Adrenal gland (tissue), 12 donors: ENCODE results near the gene PXDN. TPM values are rescaled to one million over a fixed set of nuclear protein-coding genes. Genes with fewer than 3 reads are reported as not detected.

Experiments
- DNase-seq, 7 donors: peaks; one replicate each; pipeline ENCODE4 v3.0.0-alpha.2; 2019 to 2020
- H3K27ac ChIP-seq, 5 donors: fragments of 200-600 bp; sonication (generic) in 4 of 5; 1 replicate in 3 of 5; 2 replicates in 2 of 5; pipeline versions ENCODE4 v1.5.1 to v1.8.0; 2016 to 2020; ENCODE audit warnings: mild to moderate bottlenecking in 1 of 5
- H3K27me3 ChIP-seq: fragments of 200-600 bp; 2 replicates; pipeline ENCODE4 v1.8.0; 2021
- H3K36me3 ChIP-seq, 2 donors: fragments of 200-600 bp; replicated peaks in 1 of 2; 1 replicate in 1 of 2; 2 replicates in 1 of 2; pipeline versions ENCODE4 v1.5.1 to v1.8.0; 2018 to 2022
- H3K4me1 ChIP-seq, 2 donors: fragments of 200-600 bp; replicated peaks in 1 of 2; 1 replicate in 1 of 2; 2 replicates in 1 of 2; pipeline versions ENCODE4 v1.5.1 to v1.8.0; 2018 to 2021
- H3K4me3 ChIP-seq, 4 donors: fragments of 200-600 bp; sonication (generic) in 3 of 4; one replicate each; pipeline ENCODE4 v1.5.1; 2016 to 2018
- H3K9me3 ChIP-seq, 3 donors: fragments of 200-600 bp; sonication (generic) in 1 of 3; replicated peaks in 1 of 3; 1 replicate in 2 of 3; 2 replicates in 1 of 3; pipeline versions ENCODE4 v1.5.1 to v1.8.0; 2016 to 2021
- POLR2A ChIP-seq, 2 donors: fragments of 450-650 bp; IDR thresholded peaks; one replicate each; pipeline ENCODE4 v1.6.1; 2017; ENCODE audit warnings: antibody characterized with exemption in 2 of 2, mild to moderate bottlenecking in 2 of 2, moderate library complexity in 1 of 2
- WGBS, 4 donors: extraction: QIAGEN DNeasy Blood & Tissue Kit in 2 of 4; methylation state at CpG; one replicate each; pipeline versions ENCODE4 v1.1.5 to v1.1.7; 2013 to 2017; 5-methylcytosine and 5-hydroxymethylcytosine counted together
- intact Hi-C, 2 donors: fragments of 100-400 bp; cut with DNase I; formaldehyde crosslinking; loops; one replicate each; pipeline versions ENCODE4 v1.14.1 to v1.15.0; 2022 to 2023
- polyA plus RNA-seq, 3 donors: library from polyadenylated mRNA; stranded (reverse); fragments of 200-250 nt in 2 of 3; fragments of 350-450 nt in 1 of 3; fragmentation: Illumina TruSeq in 1 of 3; extraction: RNeasy Lipid Tissue Mini Kit (QIAGEN cat#74804) in 1 of 3; gene quantifications; one replicate each; pipeline ENCODE4 v1.2.3, GENCODE V29; 2013 to 2014
- total RNA-seq, 9 donors: library from RNA; depleted of rRNA in 4 of 9; stranded (reverse); fragments of >200 nt in 4 of 9; fragments of 120-200 nt in 1 of 9; fragmentation: NEBNext Ultra II Directional in 1 of 9; extraction: Animal tissue kit (Norgen Biotek cat#: 25700) in 1 of 9; gene quantifications; one replicate each; pipeline versions ENCODE4 v1.1.0 to v1.2.4, GENCODE V29; 2013 to 2023
- TF ChIP-seq, protein P1 (sequence below), 6 experiments: fragments of 450-650 bp in 4 of 6; fragments of 200-600 bp in 2 of 6; sonication (generic) in 1 of 6; IDR thresholded peaks; 1 replicate in 5 of 6; 2 replicates in 1 of 6; pipeline versions ENCODE4 v1.5.1 to v1.8.0; 2016 to 2021; ENCODE audit warnings: antibody characterized with exemption in 6 of 6, mild to moderate bottlenecking in 2 of 6, moderate library complexity in 1 of 6
- donor health status: healthy with polysubstance abuse.
- donor health status: Bipolar disorder and iron deficiency.
- donor health status: DM: yes; HTN: yes; CAD: no.
- donor health status: DM: no; HTN: no; CAD: no.
- donor health status: DM: no; HTN: no; CAD: no.
- donor health status: DM: yes; HTN: yes; CAD: no.

The PXDN gene
- total and polyA plus RNA-seq, 12 donors, result 8.5 to 39.5 (median 22.1) TPM

GRCh38 chr2:1777781-1778180, 33.5 kb upstream of the PXDN start:
- H3K27me3 ChIP-seq, result no peaks in the 10 kb centered on the region
- H3K36me3 ChIP-seq, result no peaks in the 10 kb centered on the region
- WGBS, 4 donors, result 67 to 84% (median 68%) methylated on average over 5 of the region's 5 CpGs
- no peaks in the 10 kb centered on the region for H3K4me1 ChIP-seq
- no peak overlapping the region for H3K27ac ChIP-seq
- DNase-seq, result peak in 1 of 7 donors; percentile 5
- no peaks in the 10 kb centered on the region for H3K9me3 ChIP-seq
- intact Hi-C loops, result no loop called here
- no peak overlapping the region for H3K4me3 ChIP-seq
- no peak for TF ChIP-seq POLR2A (IDR thresholded peaks at IDR 0.05)
- TF ChIP-seq, protein P1, sequence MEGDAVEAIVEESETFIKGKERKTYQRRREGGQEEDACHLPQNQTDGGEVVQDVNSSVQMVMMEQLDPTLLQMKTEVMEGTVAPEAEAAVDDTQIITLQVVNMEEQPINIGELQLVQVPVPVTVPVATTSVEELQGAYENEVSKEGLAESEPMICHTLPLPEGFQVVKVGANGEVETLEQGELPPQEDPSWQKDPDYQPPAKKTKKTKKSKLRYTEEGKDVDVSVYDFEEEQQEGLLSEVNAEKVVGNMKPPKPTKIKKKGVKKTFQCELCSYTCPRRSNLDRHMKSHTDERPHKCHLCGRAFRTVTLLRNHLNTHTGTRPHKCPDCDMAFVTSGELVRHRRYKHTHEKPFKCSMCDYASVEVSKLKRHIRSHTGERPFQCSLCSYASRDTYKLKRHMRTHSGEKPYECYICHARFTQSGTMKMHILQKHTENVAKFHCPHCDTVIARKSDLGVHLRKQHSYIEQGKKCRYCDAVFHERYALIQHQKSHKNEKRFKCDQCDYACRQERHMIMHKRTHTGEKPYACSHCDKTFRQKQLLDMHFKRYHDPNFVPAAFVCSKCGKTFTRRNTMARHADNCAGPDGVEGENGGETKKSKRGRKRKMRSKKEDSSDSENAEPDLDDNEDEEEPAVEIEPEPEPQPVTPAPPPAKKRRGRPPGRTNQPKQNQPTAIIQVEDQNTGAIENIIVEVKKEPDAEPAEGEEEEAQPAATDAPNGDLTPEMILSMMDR (IDR thresholded peaks at IDR 0.05), result no peak

GRCh38 chr2:1777156-1777555, 32.8 kb upstream of the PXDN start:
- WGBS, 4 donors, result 70 to 87% (median 81%) methylated on average over 2 of the region's 2 CpGs
- Histone ChIP-seq H3K27ac (no peak overlapping the region), H3K27me3 (no peaks in the 10 kb centered on the region), H3K36me3 (no peaks in the 10 kb centered on the region), H3K9me3 (no peaks in the 10 kb centered on the region), H3K4me1 (no peaks in the 10 kb centered on the region), H3K4me3 (no peak overlapping the region)
- DNase-seq, result no peak
- TF ChIP-seq, protein P1 (IDR thresholded peaks at IDR 0.05), result no peak
- TF ChIP-seq POLR2A (IDR thresholded peaks at IDR 0.05), result no peak
- intact Hi-C loops, result no loop called here

DNA sequence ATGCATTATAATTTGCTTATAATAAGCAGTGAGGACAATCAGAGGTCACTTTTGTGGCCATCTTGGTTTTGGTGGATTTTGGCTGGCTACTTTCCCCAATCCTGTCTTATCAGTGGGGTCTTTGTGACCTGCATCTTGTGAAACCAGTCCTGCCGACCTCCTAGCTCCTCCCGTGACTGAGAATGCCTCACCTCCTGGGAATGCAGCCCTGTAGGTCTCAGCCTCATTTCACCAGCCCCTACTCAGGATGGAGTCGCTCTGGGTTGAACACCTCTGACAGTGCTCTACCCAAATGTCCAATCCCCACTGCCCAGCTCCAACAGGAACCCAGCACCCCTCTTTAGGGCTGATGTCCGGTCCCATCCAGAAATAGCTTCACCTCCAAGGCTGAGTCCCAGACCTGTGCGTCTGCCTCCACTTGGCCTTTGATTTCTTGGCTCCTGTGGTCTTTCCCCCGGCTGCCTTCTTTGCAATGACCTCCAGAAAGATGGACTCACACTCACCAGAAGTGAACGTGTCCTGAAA, 31.3 kb upstream of the PXDN start:
- Histone ChIP-seq H3K27ac (no peak overlapping the region), H3K36me3 (no peaks in the 10 kb centered on the region), H3K27me3 (no peaks in the 10 kb centered on the region), H3K9me3 (no peaks in the 10 kb centered on the region), H3K4me1 (no peaks in the 10 kb centered on the region), H3K4me3 (no peak overlapping the region)
- TF ChIP-seq POLR2A (IDR thresholded peaks at IDR 0.05), result no peak
- TF ChIP-seq, protein P1 (IDR thresholded peaks at IDR 0.05), result no peak
- intact Hi-C loops, result no loop called here
- WGBS, 4 donors, result 72 to 79% (median 78%) methylated on average over 7 of the region's 7 CpGs
- no peak for DNase-seq

- H3K9me3 ChIP-seq, result no peaks in the 10 kb centered on the region
- no peaks in the 10 kb centered on the region for H3K4me1 ChIP-seq
- DNase-seq, result no peak
- 73 to 87% (median 82%) methylated on average over 3 of the region's 3 CpGs for WGBS, 4 donors
- no peaks in the 10 kb centered on the region for H3K36me3 ChIP-seq
- intact Hi-C loops, result no loop called here
- H3K4me3 ChIP-seq, result no peak overlapping the region
- no peak for TF ChIP-seq POLR2A (IDR thresholded peaks at IDR 0.05)
- TF ChIP-seq, protein P1 (IDR thresholded peaks at IDR 0.05), result no peak
- H3K27me3 ChIP-seq, result no peaks in the 10 kb centered on the region
- no peak overlapping the region for H3K27ac ChIP-seq
Measured at GRCh38 chr2:1774929-1775328, 30.6 kb upstream of the PXDN start.
